ENCODE measurements around the gene AMN1. TPM values are rescaled to one million over a fixed set of nuclear protein-coding genes. Genes with fewer than 3 reads are reported as not detected.

Gene AMN1
- total and polyA plus RNA-seq, 2 of the 13 experiments (the other 11 are each of a cell fraction or from before 2014, with no cell fraction given), result 7.5 to 26.5 TPM

- TF ChIP-seq TCF12 (IDR thresholded peaks at IDR 0.05), result no peak
- TF ChIP-seq TCF12 (CRISPR knock-in tag; IDR thresholded peaks at IDR 0.05), result no peak
- no peak for TF ChIP-seq SPEN (CRISPR knock-in tag; IDR thresholded peaks at IDR 0.05; ENCODE audit: low read depth)
- no peak for TF ChIP-seq HIVEP1 (CRISPR knock-in tag; IDR thresholded peaks at IDR 0.05)
- TF ChIP-seq KDM5A (IDR thresholded peaks at IDR 0.05; ENCODE audit: borderline replicate concordance, low read length), result no peak
- peak; percentile 54 for TF ChIP-seq FOXA3 (CRISPR knock-in tag; IDR thresholded peaks at IDR 0.05)
- no peak for TF ChIP-seq NFKBIZ (CRISPR knock-in tag; IDR thresholded peaks at IDR 0.05)
- no peak for TF ChIP-seq SRSF4 (IDR thresholded peaks at IDR 0.05; ENCODE audit: low read depth, low read length, poor library complexity, severe bottlenecking)
- TF ChIP-seq ZNF7 (CRISPR knock-in tag; IDR thresholded peaks at IDR 0.05), result no peak
- TF ChIP-seq FOSL2 (CRISPR knock-in tag; IDR thresholded peaks at IDR 0.05), result peak; percentile 71
- no peak for TF ChIP-seq ZNF446 (CRISPR knock-in tag; IDR thresholded peaks at IDR 0.05)
- no peak for TF ChIP-seq USF2 (IDR thresholded peaks at IDR 0.05; ENCODE audit: low read depth, low read length)
- no peak for TF ChIP-seq USF2 (CRISPR knock-in tag; IDR thresholded peaks at IDR 0.05; ENCODE audit: borderline replicate concordance)
- no peak for TF ChIP-seq TBP (CRISPR knock-in tag; IDR thresholded peaks at IDR 0.05)
- TF ChIP-seq ZNF12 (CRISPR knock-in tag; IDR thresholded peaks at IDR 0.05), result peak; percentile 44; the same call in 1 of the 2 replicates
- no peak for TF ChIP-seq ZNF331 (CRISPR knock-in tag; IDR thresholded peaks at IDR 0.05)
- no peak for TF ChIP-seq ZNF136 (CRISPR knock-in tag; IDR thresholded peaks at IDR 0.05; ENCODE audit: low read depth)
- TF ChIP-seq, protein P1, sequence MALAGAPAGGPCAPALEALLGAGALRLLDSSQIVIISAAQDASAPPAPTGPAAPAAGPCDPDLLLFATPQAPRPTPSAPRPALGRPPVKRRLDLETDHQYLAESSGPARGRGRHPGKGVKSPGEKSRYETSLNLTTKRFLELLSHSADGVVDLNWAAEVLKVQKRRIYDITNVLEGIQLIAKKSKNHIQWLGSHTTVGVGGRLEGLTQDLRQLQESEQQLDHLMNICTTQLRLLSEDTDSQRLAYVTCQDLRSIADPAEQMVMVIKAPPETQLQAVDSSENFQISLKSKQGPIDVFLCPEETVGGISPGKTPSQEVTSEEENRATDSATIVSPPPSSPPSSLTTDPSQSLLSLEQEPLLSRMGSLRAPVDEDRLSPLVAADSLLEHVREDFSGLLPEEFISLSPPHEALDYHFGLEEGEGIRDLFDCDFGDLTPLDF (CRISPR knock-in tag; IDR thresholded peaks at IDR 0.05), result no peak
- 0 out of 2 replicates have a peak, but pooled peaks have one; percentile 14 for TF ChIP-seq ZSCAN9 (CRISPR knock-in tag; IDR thresholded peaks at IDR 0.05; ENCODE audit: borderline replicate concordance)
- no peak for TF ChIP-seq ZNF724P (CRISPR knock-in tag; IDR thresholded peaks at IDR 0.05; ENCODE audit: borderline replicate concordance)
- TF ChIP-seq GTF3A (CRISPR knock-in tag; conservative IDR thresholded peaks at IDR 0.05), result no peak
- peak; percentile 61; the same call in 1 of the 2 replicates for TF ChIP-seq HOXA3 (CRISPR knock-in tag; IDR thresholded peaks at IDR 0.05)
- TF ChIP-seq, protein P2, sequence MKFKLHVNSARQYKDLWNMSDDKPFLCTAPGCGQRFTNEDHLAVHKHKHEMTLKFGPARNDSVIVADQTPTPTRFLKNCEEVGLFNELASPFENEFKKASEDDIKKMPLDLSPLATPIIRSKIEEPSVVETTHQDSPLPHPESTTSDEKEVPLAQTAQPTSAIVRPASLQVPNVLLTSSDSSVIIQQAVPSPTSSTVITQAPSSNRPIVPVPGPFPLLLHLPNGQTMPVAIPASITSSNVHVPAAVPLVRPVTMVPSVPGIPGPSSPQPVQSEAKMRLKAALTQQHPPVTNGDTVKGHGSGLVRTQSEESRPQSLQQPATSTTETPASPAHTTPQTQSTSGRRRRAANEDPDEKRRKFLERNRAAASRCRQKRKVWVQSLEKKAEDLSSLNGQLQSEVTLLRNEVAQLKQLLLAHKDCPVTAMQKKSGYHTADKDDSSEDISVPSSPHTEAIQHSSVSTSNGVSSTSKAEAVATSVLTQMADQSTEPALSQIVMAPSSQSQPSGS (CRISPR knock-in tag; IDR thresholded peaks at IDR 0.05), result no peak
- TF ChIP-seq, protein P3, sequence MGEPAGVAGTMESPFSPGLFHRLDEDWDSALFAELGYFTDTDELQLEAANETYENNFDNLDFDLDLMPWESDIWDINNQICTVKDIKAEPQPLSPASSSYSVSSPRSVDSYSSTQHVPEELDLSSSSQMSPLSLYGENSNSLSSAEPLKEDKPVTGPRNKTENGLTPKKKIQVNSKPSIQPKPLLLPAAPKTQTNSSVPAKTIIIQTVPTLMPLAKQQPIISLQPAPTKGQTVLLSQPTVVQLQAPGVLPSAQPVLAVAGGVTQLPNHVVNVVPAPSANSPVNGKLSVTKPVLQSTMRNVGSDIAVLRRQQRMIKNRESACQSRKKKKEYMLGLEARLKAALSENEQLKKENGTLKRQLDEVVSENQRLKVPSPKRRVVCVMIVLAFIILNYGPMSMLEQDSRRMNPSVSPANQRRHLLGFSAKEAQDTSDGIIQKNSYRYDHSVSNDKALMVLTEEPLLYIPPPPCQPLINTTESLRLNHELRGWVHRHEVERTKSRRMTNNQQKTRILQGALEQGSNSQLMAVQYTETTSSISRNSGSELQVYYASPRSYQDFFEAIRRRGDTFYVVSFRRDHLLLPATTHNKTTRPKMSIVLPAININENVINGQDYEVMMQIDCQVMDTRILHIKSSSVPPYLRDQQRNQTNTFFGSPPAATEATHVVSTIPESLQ (CRISPR knock-in tag; conservative IDR thresholded peaks at IDR 0.05), result no peak
- TF ChIP-seq SOX13 (IDR thresholded peaks at IDR 0.05), result peak; percentile 41; the same call in 1 of the 2 replicates
- peak in 1 of 2 experiments; percentile 74; a peak in 1 of 4 replicates for TF ChIP-seq SOX13 (CRISPR knock-in tag; conservative IDR thresholded peaks at IDR 0.05 in 1 of 2, IDR thresholded peaks at IDR 0.05 in 1 of 2)
- peak; percentile 69; the same call in 1 of the 2 replicates for TF ChIP-seq NFRKB (IDR thresholded peaks at IDR 0.05)
Observed at GRCh38 chr12:31715283-31715825, 13.5 kb downstream of the AMN1 start (continued).

Measured in HepG2 (cell line).